NB4 (cell line): ENCODE data around the gene DDAH1.

Experiments
- DNase-seq: peaks from one replicate; pipeline ENCODE4 v3.0.0; 2010; ENCODE audit warnings: low read depth
- H3K4me3 ChIP-seq: one replicate; pipeline ENCODE4 v1.5.1; 2011; ENCODE audit warnings: mild to moderate bottlenecking, low read depth, low read length, moderate library complexity
- CTCF ChIP-seq: IDR thresholded peaks from one replicate; pipeline ENCODE4 v1.5.1; 2012; ENCODE audit warnings: low read depth, low read length
- MAX ChIP-seq: IDR thresholded peaks from 2 replicates; pipeline ENCODE4 v1.6.1; 2011; ENCODE audit warnings: low read depth, low read length
- MYC ChIP-seq: IDR thresholded peaks from 2 replicates; pipeline ENCODE4 v1.6.1; 2011; ENCODE audit warnings: low read depth, low read length
- POLR2A ChIP-seq: IDR thresholded peaks from 2 replicates; pipeline ENCODE4 v1.6.1; 2011; ENCODE audit warnings: mild to moderate bottlenecking; ENCODE audit not compliant: insufficient read length; ENCODE audit errors: extremely low read depth

Gene DDAH1

GRCh38 chr1:85316321-85316720, 148.6 kb downstream of the DDAH1 start:
- no peak overlapping the region for H3K4me3 ChIP-seq
- TF ChIP-seq MAX = no peak
- TF ChIP-seq CTCF = no peak
- TF ChIP-seq MYC = no peak
- no peak for TF ChIP-seq POLR2A
- no peak for DNase-seq

- H3K4me3 ChIP-seq = no peak overlapping the region
- DNase-seq = no peak
- no peak for TF ChIP-seq CTCF
- no peak for TF ChIP-seq MYC
- no peak for TF ChIP-seq POLR2A
- TF ChIP-seq MAX = no peak
These were observed 149.2 kb downstream of the DDAH1 start for GRCh38 chr1:85315789-85316188.

GRCh38 chr1:85314726-85315125, 150.2 kb downstream of the DDAH1 start:
- TF ChIP-seq POLR2A = no peak
- TF ChIP-seq MAX = no peak
- TF ChIP-seq CTCF = no peak
- TF ChIP-seq MYC = no peak
- no peak overlapping the region for H3K4me3 ChIP-seq
- DNase-seq = no peak

GRCh38 chr1:85313888-85314696, 150.9 kb downstream of the DDAH1 start:
- TF ChIP-seq MAX (no peak), MYC (no peak), CTCF (no peak), POLR2A (no peak)
- no peak for DNase-seq
- H3K4me3 ChIP-seq = no peak overlapping the region

- no peak overlapping the region for H3K4me3 ChIP-seq
- no peak for DNase-seq
- TF ChIP-seq MAX (no peak), CTCF (no peak), MYC (no peak), POLR2A (no peak)
These were observed 153.1 kb downstream of the DDAH1 start for GRCh38 chr1:85311818-85312217.

- H3K4me3 ChIP-seq = no peak overlapping the region
- TF ChIP-seq POLR2A (no peak), MYC (no peak), MAX (no peak), CTCF (no peak)
- DNase-seq = no peak
These were observed 156.1 kb downstream of the DDAH1 start for GRCh38 chr1:85308833-85309350.
